GM12873 (cell line): ENCODE results near the gene PARG.

ENCODE experiments used
- CTCF ChIP-seq: IDR thresholded peaks from 2 replicates; pipeline ENCODE4 v1.5.1; 2012; ENCODE audit warnings: low read depth, mild to moderate bottlenecking, moderate library complexity, low read length, control low read depth; ENCODE audit not compliant: insufficient read depth; ENCODE audit errors: missing control alignments

Gene PARG

GRCh38 chr10:49819234-49819958 lies 122.4 kb downstream of the PARG start:
- TF ChIP-seq CTCF: no peak

- no peak for TF ChIP-seq CTCF
These were observed 124.0 kb downstream of the PARG start for GRCh38 chr10:49817845-49818244.

GRCh38 chr10:49803988-49804387 lies 137.8 kb downstream of the PARG start:
- no peak for TF ChIP-seq CTCF

- TF ChIP-seq CTCF: no peak
These were observed 143.6 kb downstream of the PARG start for GRCh38 chr10:49798275-49798674.

GRCh38 chr10:49791100-49791499 lies 150.7 kb downstream of the PARG start:
- TF ChIP-seq CTCF: no peak

- TF ChIP-seq CTCF: no peak
These were observed 157.1 kb downstream of the PARG start for GRCh38 chr10:49784681-49785080.

- no peak for TF ChIP-seq CTCF
These were observed 158.2 kb downstream of the PARG start for GRCh38 chr10:49783645-49784044.
